H7 (cell line): ENCODE results near the gene RUNX1. TPM values are rescaled to one million over a fixed set of nuclear protein-coding genes. Genes with fewer than 3 reads are reported as not detected.
A peak's percentile ranks its signal among the peaks of the same experiment; 100 is the strongest.

ENCODE experiments used
- DNase-seq: peaks from one replicate; pipeline ENCODE4 v3.0.0; 2012
- H3K27me3 ChIP-seq: 2 replicates; pipeline ENCODE4 v1.6.0; 2011; ENCODE audit warnings: mild to moderate bottlenecking, low read length; ENCODE audit not compliant: control insufficient read depth, insufficient read depth
- H3K36me3 ChIP-seq: replicated peaks from 2 replicates; pipeline ENCODE4 v1.5.1; 2011; ENCODE audit warnings: low read length; ENCODE audit not compliant: control insufficient read depth, insufficient read depth
- H3K4me3 ChIP-seq: 2 replicates; pipeline ENCODE4 v1.5.1; 2011; ENCODE audit warnings: low read depth, mild to moderate bottlenecking, control low read depth, low read length, moderate library complexity; ENCODE audit not compliant: insufficient read depth
- total RNA-seq: library from RNA; depleted of rRNA; stranded (reverse); fragments of >200 nt; shearing (Covaris generic); gene quantifications from 2 replicates; pipeline ENCODE4 v1.2.3, GENCODE V29; 2014

RUNX1 gene
- total RNA-seq, 1 experiment from 2014 or later, result 0.48 TPM

DNA sequence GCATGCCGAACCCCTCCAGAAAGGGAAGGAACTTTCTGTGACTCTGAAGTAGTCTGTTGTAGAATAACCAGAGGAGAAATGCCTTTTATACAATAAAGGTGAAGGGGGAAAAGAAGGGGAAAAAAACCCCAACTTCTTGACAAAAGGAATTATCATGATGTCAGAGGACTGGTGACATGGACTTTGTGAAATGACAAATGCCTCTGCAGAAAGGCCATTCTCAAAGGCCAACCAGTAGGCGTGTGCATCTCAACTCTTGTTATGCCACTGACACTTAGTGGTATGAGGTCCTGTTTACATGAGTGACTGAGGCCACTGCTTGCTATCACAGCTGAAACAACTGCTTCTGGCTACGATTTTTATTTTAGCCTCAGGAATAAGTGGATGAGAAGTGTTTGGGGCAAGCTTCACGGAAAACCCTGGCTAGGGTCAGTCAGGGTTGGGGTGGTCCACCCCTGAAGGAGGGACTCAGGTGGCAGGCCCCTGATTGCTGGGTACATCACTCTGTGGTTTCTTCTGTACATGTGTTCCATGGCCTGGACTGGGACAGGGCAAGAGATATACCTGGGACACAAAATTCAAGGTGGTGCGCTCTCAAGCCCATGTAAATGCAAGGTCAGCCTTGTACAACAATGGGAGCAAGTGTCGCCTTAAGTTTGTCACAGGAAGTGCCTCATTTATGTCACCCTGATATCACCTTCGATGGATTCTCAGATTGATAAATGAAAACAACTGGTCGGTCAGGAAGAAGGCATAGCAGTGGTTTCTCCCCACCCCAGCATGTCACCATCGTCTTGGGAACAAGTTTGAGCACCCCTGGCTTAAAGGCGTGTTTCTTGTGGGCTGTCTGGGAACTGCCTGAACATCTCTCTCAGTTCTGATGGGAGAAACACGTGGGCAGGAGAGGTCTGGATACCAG, 12.4 kb downstream of the RUNX1 start:
- DNase-seq, result no peak
- H3K4me3 ChIP-seq, result no peak overlapping the region

DNA sequence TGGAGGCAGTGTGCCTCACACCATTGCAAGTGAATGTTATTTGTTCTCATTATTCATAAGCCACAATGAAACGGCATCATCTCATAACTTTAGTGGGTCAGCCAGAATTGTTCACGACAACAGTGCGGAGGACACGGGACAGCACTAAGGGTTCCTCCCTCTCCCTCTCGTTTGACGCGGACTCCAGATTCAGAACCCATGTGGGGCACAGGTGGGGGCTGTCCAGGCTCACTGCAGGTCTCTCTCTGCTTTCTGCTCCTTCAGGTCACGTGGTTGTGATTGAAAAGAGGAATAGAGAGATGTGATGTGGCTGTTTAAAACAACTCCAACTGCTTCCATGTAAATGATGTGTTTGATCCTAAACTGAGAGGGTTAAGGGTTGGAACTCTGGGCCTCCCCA, 13.5 kb downstream of the RUNX1 start:
- Histone ChIP-seq H3K4me3 (no peak overlapping the region), H3K27me3 (no peaks in the 10 kb centered on the region), H3K36me3 (no peaks in the 10 kb centered on the region)
- DNase-seq, result no peak

More for the DNA sequence above, 12.4 kb downstream of the RUNX1 start:
- H3K36me3 ChIP-seq, result no peaks in the 10 kb centered on the region
- H3K27me3 ChIP-seq, result no peaks in the 10 kb centered on the region

DNA sequence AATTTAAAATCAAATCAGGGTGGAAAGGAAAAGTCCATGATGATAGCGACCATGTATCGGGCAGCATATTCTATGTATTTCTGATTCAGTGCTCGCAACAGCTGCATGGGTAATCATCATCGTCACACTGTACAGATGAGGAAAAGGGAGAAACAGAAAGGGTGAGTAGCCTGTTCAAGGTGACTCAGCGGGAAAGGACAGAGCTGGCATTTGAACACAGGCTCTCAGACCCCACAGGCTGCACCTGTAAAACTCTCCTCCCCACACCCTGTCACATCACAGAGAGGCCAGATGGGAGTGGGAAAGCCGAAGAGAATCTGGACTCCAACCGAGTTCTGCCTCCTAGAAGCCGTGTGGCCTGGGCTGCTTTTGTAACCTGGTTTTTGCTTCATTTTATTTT, 14.0 kb downstream of the RUNX1 start:
- Histone ChIP-seq H3K27me3 (no peaks in the 10 kb centered on the region), H3K4me3 (no peak overlapping the region), H3K36me3 (no peaks in the 10 kb centered on the region)
- DNase-seq, result no peak

DNA sequence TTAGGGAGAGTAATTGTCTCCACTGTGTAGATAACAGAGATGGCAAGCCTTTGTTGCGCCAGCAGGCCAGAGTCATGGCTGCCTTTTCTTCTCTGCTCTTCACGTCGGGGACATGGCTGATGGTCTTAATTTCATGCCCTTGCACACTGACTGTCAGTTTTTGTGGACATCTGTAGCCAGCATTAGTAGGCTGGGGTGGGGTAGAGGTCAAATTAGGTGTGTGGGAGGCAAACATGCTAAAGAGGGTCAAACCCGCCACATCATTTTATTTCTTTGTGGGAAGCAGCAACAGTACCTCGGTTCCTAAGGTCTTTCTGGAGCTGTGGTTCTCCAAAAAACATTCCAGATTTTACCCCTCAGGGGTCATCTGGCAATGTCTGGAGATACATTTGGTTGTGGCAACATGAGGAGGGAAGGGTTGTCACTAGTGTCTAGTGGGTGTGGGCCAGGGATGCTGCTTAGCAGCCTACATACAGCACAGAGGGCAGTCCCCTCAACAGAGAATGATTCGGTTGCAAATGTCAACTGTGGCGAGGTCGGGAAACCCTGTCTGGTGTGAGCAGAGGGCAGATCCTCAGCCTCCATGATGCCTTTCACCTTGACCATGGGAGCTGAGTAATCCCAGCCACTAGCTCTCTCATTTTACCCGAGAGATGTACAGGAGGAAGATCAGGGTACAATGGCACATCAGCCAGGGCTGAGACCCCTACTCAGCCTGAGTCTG, 14.7 kb downstream of the RUNX1 start:
- no peak overlapping the region for H3K4me3 ChIP-seq
- no peak for DNase-seq
- H3K27me3 ChIP-seq, result no peaks in the 10 kb centered on the region
- no peaks in the 10 kb centered on the region for H3K36me3 ChIP-seq

DNA sequence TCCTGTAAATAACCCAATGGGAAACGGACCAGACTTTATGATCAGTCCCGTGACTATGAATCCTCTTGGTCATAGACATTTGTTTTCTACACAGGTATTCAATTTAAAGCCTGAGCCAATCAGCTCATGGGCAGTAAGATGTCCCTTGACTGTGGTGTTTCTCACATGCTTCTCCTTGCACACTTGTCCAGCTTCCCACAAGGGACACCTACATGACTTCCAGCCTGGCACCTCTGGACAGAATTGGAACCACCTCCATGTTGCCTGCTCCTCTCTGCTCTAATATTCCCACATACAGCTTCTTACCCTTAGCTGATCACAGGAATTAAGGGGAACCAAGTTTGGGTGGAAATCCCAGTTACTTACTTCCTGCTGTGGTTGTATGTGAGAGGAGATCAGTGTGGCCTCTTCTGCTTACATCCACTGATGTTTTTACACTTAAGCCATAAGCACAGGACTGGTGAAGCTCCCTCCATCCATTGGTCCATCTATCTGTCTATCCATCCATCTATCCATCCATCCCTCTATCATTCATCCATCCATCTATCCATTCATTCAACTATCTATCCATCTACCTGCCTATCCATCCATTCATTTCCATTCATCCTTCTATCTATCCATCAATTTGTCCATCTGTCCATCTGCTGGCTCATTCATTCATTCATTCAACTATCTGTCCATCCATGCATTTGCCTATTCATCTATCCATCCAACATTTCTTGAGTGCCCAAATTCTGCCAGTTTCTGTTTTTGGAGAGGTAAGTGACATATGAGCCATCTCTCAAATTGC, 16.4 kb downstream of the RUNX1 start:
- Histone ChIP-seq H3K4me3 (no peak overlapping the region), H3K27me3 (no peaks in the 10 kb centered on the region), H3K36me3 (no peaks in the 10 kb centered on the region)
- no peak for DNase-seq

DNA sequence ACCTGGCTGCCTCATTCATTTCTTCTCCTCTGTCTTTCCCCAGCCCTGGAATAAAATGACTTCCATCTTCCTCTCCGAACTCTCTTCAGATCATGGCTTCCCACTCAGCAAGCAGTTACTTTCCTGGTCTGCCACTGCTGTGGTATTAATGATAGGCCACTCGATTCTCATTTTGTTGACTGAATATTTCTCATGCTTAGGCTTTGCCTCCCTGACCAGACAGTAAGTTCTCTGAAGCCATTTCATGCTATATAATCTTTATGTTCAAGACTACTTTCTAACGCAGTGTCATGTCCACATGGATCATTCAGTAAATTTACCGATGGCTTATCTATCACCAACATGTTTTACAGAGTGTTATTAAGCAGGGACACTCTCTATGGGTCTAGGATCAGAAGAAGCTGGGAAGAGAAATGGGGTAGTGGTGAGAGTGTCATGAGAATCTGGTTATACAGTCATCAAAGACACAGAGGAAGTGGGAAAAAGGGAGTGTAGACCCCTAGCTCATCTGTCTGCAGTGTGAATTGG, 20.6 kb downstream of the RUNX1 start:
- H3K36me3 ChIP-seq, result no peaks in the 10 kb centered on the region
- H3K27me3 ChIP-seq, result no peaks in the 10 kb centered on the region
- DNase-seq, result no peak
- H3K4me3 ChIP-seq, result no peak overlapping the region

DNA sequence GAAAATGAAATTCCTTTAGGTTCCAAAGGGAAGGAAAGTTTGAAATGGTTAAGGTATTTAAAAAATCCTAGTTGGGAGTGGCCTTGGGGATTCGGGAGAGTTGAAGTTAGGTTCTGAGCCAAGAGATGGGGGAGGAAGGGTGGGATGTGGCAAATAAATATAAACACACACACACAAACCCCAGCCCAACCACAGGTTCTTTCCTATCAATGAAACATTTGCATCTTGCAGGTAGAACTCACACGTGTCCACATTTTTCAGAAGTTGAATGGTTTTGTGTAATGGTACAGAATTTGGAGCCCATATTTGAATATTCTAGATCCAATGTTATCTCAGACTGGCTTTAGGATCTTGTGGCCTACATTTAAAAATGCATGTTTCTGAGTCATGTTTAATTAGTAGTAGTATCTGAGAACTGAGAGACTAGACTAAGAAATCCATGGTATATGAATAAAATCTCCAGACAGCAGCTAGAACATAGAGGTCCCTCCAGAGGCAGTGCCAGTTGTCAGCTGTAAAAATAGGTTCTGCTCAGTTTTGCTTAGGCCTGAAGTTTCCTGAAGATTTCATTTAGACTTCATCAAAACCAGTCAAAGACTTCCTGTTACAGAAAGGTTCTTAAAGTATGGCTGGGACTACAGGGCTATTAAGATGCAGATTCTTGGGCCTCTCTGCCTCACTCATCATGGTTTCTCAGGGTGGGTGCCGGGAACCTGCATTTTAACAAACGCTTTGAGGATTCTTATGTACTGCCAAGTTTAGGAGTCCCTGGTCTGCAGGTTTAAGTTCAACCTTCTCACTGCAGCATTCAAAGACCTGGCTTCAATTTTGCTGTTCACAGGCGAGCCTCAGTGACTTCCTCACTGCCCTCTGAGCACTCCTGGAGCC, 21.3 kb downstream of the RUNX1 start:
- H3K27me3 ChIP-seq, result no peaks in the 10 kb centered on the region
- no peak for DNase-seq
- no peaks in the 10 kb centered on the region for H3K36me3 ChIP-seq
- H3K4me3 ChIP-seq, result no peak overlapping the region

DNA sequence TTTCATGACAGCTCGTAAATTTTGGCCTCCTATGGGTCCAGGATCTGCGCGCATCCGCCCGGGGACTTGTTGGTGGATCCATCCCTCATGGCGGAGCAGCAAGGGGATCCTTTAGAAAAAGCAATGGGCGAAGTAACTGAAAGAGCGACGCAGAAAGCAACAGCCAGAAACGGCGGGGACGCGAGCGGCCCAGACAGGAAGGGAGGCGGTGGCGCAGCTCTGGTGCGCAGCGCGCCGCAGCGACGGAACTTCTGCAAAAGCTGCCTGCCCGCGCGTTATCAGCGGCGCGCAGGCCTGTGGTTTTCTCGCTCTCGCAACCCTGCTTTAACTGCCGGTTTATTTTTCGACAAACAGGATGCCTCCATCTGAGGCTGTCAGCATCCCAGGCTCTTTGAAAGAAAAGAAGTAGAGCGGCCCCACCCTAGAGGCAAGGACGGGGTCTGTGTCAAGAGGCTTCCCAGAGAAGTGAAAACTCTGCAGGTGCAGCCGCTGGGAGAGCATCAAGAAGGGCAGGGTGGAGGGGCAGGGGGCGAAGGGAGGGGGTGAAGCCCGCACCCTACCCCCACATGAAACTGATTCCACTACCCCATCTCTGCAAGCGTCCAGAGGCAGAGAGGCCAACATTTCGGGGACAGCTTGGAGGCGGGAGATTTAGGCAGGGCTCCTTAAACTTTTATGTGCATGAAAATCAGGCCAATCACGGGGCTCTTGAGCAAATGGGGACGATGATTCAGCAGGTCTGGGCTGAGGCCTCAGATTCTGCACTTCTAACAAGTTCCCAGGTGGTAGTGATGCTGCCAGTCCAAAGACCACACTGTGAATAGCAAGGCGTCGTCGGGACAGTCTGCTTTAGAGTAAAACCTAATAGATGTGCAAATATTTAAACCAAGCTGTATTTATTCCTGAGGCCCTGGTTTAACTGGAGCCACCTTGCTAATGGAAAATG, 22.2 kb downstream of the RUNX1 start:
- peak; percentile 66 for DNase-seq
- Histone ChIP-seq H3K27me3 (no peaks in the 10 kb centered on the region), H3K4me3 (peak overlapping the region; percentile 20; the same call in 1 of the 2 replicates), H3K36me3 (no peaks in the 10 kb centered on the region)

DNA sequence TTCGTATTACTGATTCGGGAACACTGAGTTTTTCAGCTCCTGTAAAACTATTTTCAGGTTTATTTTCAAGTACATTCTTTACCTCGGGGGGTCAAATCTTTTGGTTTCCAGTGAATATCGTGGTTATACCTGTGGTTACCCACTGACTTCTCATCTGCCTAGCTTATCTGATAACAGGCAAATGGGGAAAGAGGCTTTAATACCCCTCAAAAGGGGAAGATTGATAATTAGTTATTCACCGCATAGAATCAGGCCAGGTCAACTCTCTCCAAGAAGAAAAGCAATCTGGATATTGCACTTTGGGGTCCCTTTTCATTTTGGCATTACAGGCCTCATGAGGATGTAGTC, 23.0 kb downstream of the RUNX1 start:
- DNase-seq, result no peak
- no peaks in the 10 kb centered on the region for H3K27me3 ChIP-seq

DNA sequence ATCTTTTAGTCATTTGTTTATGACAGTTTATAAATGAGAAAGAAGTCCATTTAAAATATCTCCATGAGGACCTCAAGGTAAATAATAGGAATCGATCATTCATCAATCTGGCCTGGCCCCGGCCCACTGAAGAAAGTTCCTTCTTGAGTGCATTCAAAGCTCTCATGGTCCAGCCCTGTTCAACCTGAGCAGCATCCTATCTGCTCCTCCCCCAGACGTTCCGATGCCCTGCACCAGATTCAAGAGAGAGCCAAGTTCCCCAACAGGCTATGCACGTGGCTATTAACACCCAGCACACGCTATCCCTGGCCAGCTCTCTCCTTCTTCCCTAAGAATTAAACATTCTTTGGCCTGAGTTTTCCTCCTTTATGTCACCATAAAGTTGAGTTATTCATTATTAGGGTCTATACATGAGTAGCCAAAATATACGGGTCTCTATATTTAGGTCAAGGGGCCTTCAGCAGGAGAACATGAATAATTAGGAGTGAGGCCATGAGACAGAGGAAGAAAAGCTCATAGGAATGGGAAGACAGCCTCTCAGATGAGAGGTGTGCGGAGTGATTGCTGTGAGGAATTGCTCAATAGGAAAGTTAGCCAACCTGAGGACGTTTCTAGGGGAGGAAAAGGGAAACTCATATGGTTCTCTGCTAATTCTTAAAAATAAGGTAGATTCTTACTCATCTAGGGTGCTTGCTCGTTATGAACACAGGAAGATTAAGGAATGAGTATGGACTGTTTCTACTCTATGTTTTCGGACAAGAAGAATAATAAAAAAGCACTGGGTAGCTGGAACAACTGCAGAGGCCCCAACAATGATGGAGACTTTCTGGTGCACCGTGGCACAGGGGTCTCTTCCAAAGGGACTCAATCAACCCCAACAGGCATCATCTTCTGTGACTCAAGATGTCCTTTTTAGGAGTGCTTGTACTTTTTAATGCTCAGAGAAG, 23.6 kb downstream of the RUNX1 start:
- DNase-seq, result no peak
- Histone ChIP-seq H3K36me3 (no peaks in the 10 kb centered on the region), H3K27me3 (no peaks in the 10 kb centered on the region), H3K4me3 (no peak overlapping the region)

More for the DNA sequence above, 23.0 kb downstream of the RUNX1 start:
- no peaks in the 10 kb centered on the region for H3K36me3 ChIP-seq
- H3K4me3 ChIP-seq, result no peak overlapping the region

DNA sequence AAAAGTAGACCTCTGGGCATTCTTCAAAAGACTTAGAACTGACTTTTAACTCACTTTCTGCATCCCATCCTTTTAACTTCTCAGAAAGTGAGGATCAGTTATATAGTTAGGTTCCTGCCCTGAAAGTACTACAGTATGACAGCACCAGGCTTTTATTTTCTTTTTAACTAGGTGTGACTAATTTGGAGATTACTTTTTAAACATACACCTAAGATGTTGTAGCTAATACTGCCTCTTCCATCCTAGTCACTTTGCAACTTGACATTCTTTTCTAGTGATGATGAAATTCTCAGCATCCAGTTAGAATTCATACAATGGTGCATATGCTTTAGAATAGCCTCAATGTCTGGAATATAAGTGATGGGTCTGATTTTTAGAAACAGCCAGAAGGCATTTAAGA, 24.6 kb downstream of the RUNX1 start:
- no peaks in the 10 kb centered on the region for H3K27me3 ChIP-seq
- DNase-seq, result no peak
- no peaks in the 10 kb centered on the region for H3K36me3 ChIP-seq
- H3K4me3 ChIP-seq, result no peak overlapping the region

DNA sequence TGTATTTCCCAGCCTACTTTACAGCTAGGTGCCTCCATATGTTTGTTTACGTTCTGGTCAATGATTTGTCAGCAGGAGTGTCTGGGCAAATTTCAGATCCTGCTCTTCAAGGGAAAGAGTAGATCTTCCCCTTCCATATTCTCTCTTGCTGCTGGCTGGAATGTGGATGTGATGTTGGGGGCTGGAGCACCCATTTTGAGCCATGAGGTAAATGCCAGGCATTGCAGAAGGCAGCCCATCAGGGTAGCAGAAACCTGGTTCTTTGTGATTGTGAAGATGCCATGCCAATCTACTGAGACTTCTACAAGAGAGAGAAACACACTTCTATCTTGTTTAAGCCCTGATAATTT, 25.1 kb downstream of the RUNX1 start:
- Histone ChIP-seq H3K4me3 (no peak overlapping the region), H3K27me3 (no peaks in the 10 kb centered on the region), H3K36me3 (no peaks in the 10 kb centered on the region)
- DNase-seq, result no peak
